HG03159 (cell line): ENCODE results near the gene SPDL1.
"Not testable (repeated sequence)": the region's sequence is repeated elsewhere in the genome, so short reads cannot be mapped to it uniquely, and the experiment has no call there.

ENCODE experiments used
- ATAC-seq: cut with Tn5 transposase; IDR thresholded peaks from one replicate; pipeline ENCODE4 v1.9.1; 2021; ENCODE audit warnings: mild to moderate bottlenecking, moderate library complexity; ENCODE audit not compliant: unreplicated experiment

SPDL1 gene

DNA sequence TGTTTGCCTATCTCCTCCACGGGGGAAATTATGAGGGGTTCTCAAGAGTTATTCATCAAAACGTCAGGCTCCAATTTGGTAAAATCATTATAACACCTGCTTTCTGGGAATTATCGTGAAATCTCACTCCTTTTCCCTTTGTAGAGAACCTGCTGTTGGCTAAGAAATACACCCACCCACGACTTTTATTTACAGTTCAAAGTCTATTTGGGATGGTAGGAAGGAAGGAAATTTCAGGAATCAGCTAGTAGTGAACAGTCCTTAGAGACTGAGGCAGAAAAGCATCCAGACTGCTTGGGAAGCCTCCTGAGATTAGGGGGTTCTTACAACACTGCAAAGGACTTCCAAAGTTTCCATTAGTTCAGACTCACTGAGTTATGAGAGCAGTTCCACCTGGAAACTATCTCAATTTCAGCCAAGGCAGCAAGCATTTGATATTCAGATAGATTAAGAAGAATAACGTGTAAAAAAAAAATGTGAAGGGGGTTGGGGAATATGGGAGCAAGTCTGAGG lies 9.4 kb upstream of the SPDL1 start:
- ATAC-seq = no peak

DNA sequence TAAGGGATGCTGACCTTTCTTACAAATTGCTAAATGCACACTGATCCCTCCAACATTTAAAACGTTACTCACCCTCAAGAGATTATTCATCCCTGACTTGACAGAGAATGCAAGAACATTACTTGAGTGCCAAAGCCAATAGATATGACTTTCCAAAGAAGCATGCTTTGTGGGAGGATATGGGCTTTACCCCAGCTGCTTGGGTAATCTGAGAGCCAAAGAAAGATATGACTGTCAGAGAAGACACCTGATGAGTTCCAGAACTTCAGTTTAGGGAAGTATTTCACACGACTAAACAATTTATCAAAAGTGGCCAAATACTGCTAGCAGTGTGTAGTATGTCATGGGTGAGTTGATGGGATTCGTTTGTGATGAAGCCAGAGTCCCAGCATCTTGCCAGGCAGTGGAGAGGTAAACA lies 7.4 kb upstream of the SPDL1 start:
- ATAC-seq = peak; percentile 51

DNA sequence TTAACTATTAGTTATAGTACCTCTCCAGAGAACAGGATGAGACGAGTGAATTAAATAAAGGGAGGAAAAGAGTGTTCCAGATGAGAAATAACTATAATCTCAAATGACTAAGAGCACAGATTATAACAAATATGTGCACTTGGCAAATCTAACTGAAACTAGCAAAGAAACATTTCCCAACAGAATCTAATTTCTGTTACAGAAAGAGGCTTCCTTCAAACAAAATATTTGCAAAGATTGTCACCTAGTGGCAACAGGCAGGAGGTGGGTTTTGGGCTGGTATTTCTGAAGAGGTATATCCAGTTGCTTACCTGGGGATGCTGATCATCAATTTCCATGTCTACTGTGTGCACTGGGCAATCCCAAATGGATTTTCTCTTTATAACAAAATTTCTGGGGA lies 5.6 kb upstream of the SPDL1 start:
- ATAC-seq = no peak

GRCh38 chr5:169580964-169581363 lies 2.6 kb upstream of the SPDL1 start:
- ATAC-seq = no peak

- peak; percentile 42 for ATAC-seq
These were observed 1.9 kb upstream of the SPDL1 start for GRCh38 chr5:169581580-169582227.

DNA sequence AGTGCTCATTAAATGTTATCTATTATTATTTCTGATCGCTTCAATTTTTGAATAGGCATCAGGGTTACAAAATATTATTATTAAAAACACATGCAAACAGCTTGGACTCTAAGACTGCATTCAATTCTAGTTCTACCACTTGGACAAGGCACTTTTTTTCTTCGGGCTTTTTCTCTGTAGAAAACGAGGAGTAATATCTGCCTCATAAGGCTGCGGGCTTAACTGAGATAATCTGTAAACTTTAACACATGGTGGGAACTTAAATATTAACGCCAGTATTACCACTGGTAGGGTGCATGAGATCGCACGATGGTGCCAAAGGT lies 511 bp upstream of the SPDL1 start:
- peak; percentile 46 for ATAC-seq

- ATAC-seq = no peak
These were observed 1.5 kb downstream of the SPDL1 start for GRCh38 chr5:169584998-169585451.

DNA sequence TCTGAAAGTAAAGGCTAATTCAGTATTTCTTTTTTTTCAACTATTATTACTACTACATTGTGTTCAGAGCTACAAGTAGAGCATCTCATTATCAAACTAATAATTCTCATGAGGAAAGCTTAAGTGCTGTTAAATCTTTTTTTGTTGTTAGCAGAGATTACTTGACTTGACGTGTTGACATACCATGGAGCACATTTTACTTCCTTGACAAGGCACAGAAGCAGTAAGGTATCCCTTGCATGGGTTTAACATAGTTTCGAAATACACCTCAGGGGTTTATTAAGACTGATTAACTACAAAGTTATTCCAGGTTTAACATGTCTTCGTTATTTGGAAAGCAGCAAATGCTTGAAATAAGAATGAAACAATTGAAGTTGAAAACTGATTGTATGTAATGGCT lies 7.0 kb downstream of the SPDL1 start:
- ATAC-seq = no peak

DNA sequence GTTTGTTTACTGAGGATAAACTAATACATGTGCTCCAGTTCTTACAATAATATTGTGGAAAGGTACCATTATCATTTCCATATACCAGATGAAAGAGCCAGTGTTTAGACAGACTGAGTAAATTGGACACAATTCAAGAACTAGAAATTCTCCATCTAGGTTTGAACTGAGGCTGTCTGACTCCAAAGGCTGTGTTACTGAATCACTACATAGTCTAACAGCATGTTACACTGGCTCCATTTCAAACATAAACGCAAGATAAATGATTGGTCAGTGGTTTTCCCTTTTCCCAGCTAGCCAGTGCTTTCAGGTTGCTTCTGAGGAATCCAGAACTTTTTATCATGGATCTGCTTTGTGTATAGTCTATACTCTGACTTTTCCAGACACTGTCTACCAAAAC lies 8.1 kb downstream of the SPDL1 start:
- no peak for ATAC-seq

- no peak for ATAC-seq
These were observed 9.5 kb downstream of the SPDL1 start for GRCh38 chr5:169592937-169593650.

- no peak for ATAC-seq
These were observed 11.7 kb downstream of the SPDL1 start for GRCh38 chr5:169595172-169595820.

GRCh38 chr5:169599451-169599850 lies 15.9 kb downstream of the SPDL1 start:
- ATAC-seq = no peak

GRCh38 chr5:169602535-169602934 lies 19.0 kb downstream of the SPDL1 start:
- no peak for ATAC-seq

GRCh38 chr5:169606279-169606678 lies 22.7 kb downstream of the SPDL1 start:
- no peak for ATAC-seq

- ATAC-seq = no peak
These were observed 24.3 kb downstream of the SPDL1 start for GRCh38 chr5:169607882-169608281.

DNA sequence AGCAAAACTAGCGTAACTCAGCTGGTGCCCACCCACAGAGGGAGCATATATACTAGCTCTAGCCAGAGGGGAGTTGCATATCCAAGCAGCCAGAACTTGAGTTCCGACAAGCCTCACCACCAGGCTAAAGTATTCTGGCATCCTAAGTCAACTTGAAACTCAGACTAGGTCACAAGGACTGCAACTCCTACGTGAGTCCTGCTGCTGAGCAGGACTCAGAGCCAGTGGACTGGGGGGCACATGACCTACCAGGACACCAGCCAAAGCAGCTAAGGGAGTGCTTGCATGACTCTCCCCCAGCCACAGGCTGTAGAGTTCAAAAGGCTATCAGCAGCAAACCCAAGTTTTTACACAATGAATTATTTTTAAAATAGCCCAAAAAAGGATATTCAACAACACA lies 26.1 kb downstream of the SPDL1 start:
- ATAC-seq = no peak

GRCh38 chr5:169610606-169611005 lies 27.0 kb downstream of the SPDL1 start:
- ATAC-seq = no peak

DNA sequence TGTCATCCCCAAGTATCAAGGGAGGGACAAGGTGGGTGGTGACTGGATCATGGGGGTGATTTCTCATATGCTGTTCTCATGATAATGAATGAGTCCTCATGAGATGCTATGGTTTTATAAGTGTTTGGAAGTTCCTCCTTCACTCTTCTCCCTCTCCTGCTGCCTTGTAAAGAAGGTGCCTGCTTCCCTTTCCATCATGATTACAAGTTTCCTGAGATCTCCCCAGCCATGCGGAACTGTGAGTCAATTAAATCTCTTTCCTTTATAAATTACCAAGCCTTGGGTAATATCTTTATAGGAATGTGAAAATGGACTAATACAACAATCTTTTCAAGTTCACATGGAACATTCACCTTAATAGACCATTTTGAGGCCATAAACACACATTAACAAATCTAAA lies 32.0 kb downstream of the SPDL1 start:
- no peak for ATAC-seq

DNA sequence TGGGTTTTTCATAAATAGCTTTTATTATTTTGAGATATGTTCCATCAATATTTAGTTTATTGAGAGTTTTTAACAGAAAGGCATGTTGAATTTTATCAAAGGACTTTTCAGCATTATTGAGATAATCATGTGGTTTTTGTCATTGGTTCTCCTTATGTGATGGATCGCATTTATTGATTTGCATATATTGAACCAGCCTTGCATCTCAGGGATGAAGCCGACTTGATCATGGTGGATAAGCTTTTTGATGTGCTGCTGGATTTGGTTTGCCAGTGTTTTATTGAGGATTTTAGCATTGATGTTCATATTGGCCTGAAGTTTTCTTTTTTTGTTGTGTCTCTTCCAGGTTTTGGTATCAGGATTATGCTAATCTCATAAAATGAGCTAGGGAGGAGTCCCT lies 40.7 kb downstream of the SPDL1 start:
- not testable (repeated sequence) for ATAC-seq

GRCh38 chr5:169626779-169627178 lies 43.2 kb downstream of the SPDL1 start:
- ATAC-seq = no peak

GRCh38 chr5:169627551-169627950 lies 44.0 kb downstream of the SPDL1 start:
- ATAC-seq = no peak

- ATAC-seq = no peak
These were observed 45.3 kb downstream of the SPDL1 start for GRCh38 chr5:169628892-169629291.
